SK-N-SH (cell line): ENCODE data around the gene VCP. TPM values are rescaled to one million over a fixed set of nuclear protein-coding genes. Genes with fewer than 3 reads are reported as not detected.

Experiments
- CTCF ChIA-PET: fragments of 300-600, 350-600 bp; formaldehyde crosslinking; extraction: SDS; loops from one replicate; lab custom pipeline; 2021; lab: Yijun Ruan, JAX
- POLR2A ChIA-PET: fragments of 350-600 bp; sonication (Branson Sonifier 250); formaldehyde crosslinking; extraction: SDS; loops from one replicate; lab custom pipeline; 2020; ENCODE audit warnings: antibody characterized with exemption, inconsistent platforms; lab: Yijun Ruan, JAX
- DNase-seq: peaks from one replicate; pipeline ENCODE4 v3.0.0; 2012
- H2AFZ ChIP-seq: fragments of 200-600 bp; sonication (generic); 2 replicates; pipeline ENCODE4 v1.8.1; 2016; ENCODE audit warnings: antibody characterized with exemption, mild to moderate bottlenecking, low read depth
- H3F3A ChIP-seq: fragments of 200-600 bp; sonication (generic); replicated peaks from 2 replicates; pipeline ENCODE3; 2016; ENCODE audit warnings: antibody characterized with exemption, mild to moderate bottlenecking; ENCODE audit not compliant: insufficient read depth
- H3K27ac ChIP-seq, 2 experiments: fragments of 200-500 bp in 1 of 2; fragments of 200-600 bp in 1 of 2; sonication (Bioruptor generic) in 1 of 2; sonication (generic), shearing (Covaris generic) in 1 of 2; 2 replicates each; pipeline versions ENCODE4 v1.5.1 to v1.6.1; 2014 to 2016; ENCODE audit warnings: low read depth in 2 of 2, inconsistent platforms in 1 of 2, low read length in 1 of 2, mild to moderate bottlenecking in 1 of 2, mixed read lengths in 1 of 2
- H3K27me3 ChIP-seq: fragments of 200-600 bp; sonication (generic), shearing (Covaris generic); 2 replicates; pipeline ENCODE4 v1.6.1; 2016; ENCODE audit warnings: mixed run types; ENCODE audit not compliant: insufficient read depth
- H3K36me3 ChIP-seq, 2 experiments: fragments of 200-500 bp in 1 of 2; fragments of 200-600 bp in 1 of 2; sonication (Bioruptor generic) in 1 of 2; sonication (generic) in 1 of 2; replicated peaks in 1 of 2; 2 replicates each; pipeline versions ENCODE3 to v1.5.1; 2014 to 2016; ENCODE audit warnings: low read length in 1 of 2, mild to moderate bottlenecking in 1 of 2; ENCODE audit not compliant: insufficient read depth in 2 of 2, control insufficient read depth in 1 of 2
- H3K4me1 ChIP-seq, 2 experiments: fragments of 200-500 bp in 1 of 2; fragments of 200-600 bp in 1 of 2; sonication (Bioruptor generic) in 1 of 2; sonication (generic), shearing (Covaris generic) in 1 of 2; 2 replicates each; pipeline versions ENCODE4 v1.5.1 to v1.6.1; 2014 to 2016; ENCODE audit warnings: low read depth in 1 of 2, low read length in 1 of 2, mixed run types in 1 of 2; ENCODE audit not compliant: insufficient read depth in 2 of 2, control insufficient read depth in 1 of 2
- H3K4me2 ChIP-seq: fragments of 200-600 bp; sonication (generic), shearing (Covaris generic); 2 replicates; pipeline ENCODE4 v1.6.1; 2017; ENCODE audit warnings: mixed run types
- H3K4me3 ChIP-seq, 2 experiments: fragments of 200-500 bp in 1 of 2; fragments of 200-600 bp in 1 of 2; sonication (Bioruptor generic) in 1 of 2; sonication (generic), shearing (Covaris generic) in 1 of 2; 2 replicates each; pipeline versions ENCODE4 v1.5.1 to v1.8.1; 2014 to 2016; ENCODE audit warnings: low read depth in 2 of 2, inconsistent platforms in 1 of 2, low read length in 1 of 2, mild to moderate bottlenecking in 1 of 2, mixed read lengths in 1 of 2, moderate library complexity in 1 of 2
- H3K79me2 ChIP-seq: fragments of 200-600 bp; sonication (generic); 2 replicates; pipeline ENCODE4 v1.8.1; 2017; ENCODE audit warnings: mild to moderate bottlenecking; ENCODE audit not compliant: insufficient read depth
- H3K9ac ChIP-seq: fragments of 200-600 bp; sonication (generic); 2 replicates; pipeline ENCODE4 v1.6.1; 2017; ENCODE audit warnings: mixed run types
- H3K9me2 ChIP-seq: fragments of 200-600 bp; sonication (generic); 2 replicates; pipeline ENCODE4 v1.6.1; 2017; ENCODE audit warnings: mixed run types
- H3K9me3 ChIP-seq: fragments of 200-600 bp; sonication (generic); 2 replicates; pipeline ENCODE4 v1.6.1; 2017; ENCODE audit warnings: mixed run types, mild to moderate bottlenecking, moderate library complexity
- H4K20me1 ChIP-seq: fragments of 200-600 bp; sonication (generic); 2 replicates; pipeline ENCODE4 v1.6.1; 2017; ENCODE audit warnings: mild to moderate bottlenecking, mixed run types; ENCODE audit not compliant: insufficient read depth
- CHD2 ChIP-seq: fragments of 150-350 bp; IDR thresholded peaks from 2 replicates; pipeline ENCODE4 v1.6.1; 2018; ENCODE audit warnings: low read length; ENCODE audit not compliant: partially characterized antibody
- FOXM1 ChIP-seq: IDR thresholded peaks from 2 replicates; pipeline ENCODE4 v1.4.0; 2012; ENCODE audit warnings: low read depth, mild to moderate bottlenecking
- GABPA ChIP-seq: IDR thresholded peaks from 2 replicates; pipeline ENCODE4 v1.4.0; 2012; ENCODE audit warnings: low read depth, mild to moderate bottlenecking
- MAX ChIP-seq: IDR thresholded peaks from 2 replicates; pipeline ENCODE4 v1.4.0; 2012; ENCODE audit warnings: low read depth
- MXI1 ChIP-seq: IDR thresholded peaks from 2 replicates; pipeline ENCODE4 v1.6.1; 2012; ENCODE audit warnings: mild to moderate bottlenecking, low read depth, low read length, improper control_type of control experiment
- PBX3 ChIP-seq: IDR thresholded peaks from 2 replicates; pipeline ENCODE4; 2012
- POLR2AphosphoS5 ChIP-seq: IDR thresholded peaks from 2 replicates; pipeline ENCODE4 v1.6.1; 2012; ENCODE audit warnings: low read depth, low read length
- RFX5 ChIP-seq: IDR thresholded peaks from 2 replicates; pipeline ENCODE4 v1.6.1; 2012; ENCODE audit warnings: mild to moderate bottlenecking, improper control_type of control experiment, low read length
- SIN3A ChIP-seq: IDR thresholded peaks from 2 replicates; pipeline ENCODE4 v1.6.1; 2012; ENCODE audit warnings: low read depth, mild to moderate bottlenecking, low read length, moderate library complexity, borderline replicate concordance
- TCF12 ChIP-seq: IDR thresholded peaks from 2 replicates; pipeline ENCODE4 v1.4.0; 2012
- USF1 ChIP-seq: IDR thresholded peaks from 2 replicates; pipeline ENCODE4 v1.4.0; 2012; ENCODE audit warnings: low read depth, borderline replicate concordance
- USF2 ChIP-seq: fragments of 150-350 bp; IDR thresholded peaks from 2 replicates; pipeline ENCODE4 v1.6.1; 2017; ENCODE audit warnings: antibody characterized with exemption, low read length, low read depth, borderline replicate concordance
- WGBS: methylation state at CpG from one replicate; pipeline ENCODE4 v1.1.6; 2017; ENCODE audit warnings: low lambda C conversion rate; 5-methylcytosine and 5-hydroxymethylcytosine counted together
- polyA plus RNA-seq, 3 experiments: library from polyadenylated mRNA; depleted of rRNA; stranded (reverse); fragments of >200 nt; gene quantifications; 2 replicates each; pipeline ENCODE4 v1.2.3, GENCODE V29; 2012

The VCP gene
- polyA plus RNA-seq, 1 of the 3 experiments (the other 2 are of a cell fraction): 238 TPM

GRCh38 chr9:35069020-35069419 lies 3.4 kb downstream of the VCP start:
- Histone ChIP-seq H3K9me2 (no peaks in the 10 kb centered on the region), H2AFZ (no peak overlapping the region), H3K4me1 (peaks cover 21 to 22% of the 10 kb centered on the region in 2 experiments), H3K9me3 (no peaks in the 10 kb centered on the region), H3K36me3 (peaks cover 47 to 57% of the 10 kb centered on the region in 2 experiments), H3K4me2 (peak overlapping the region; percentile 95), H3F3A (peaks cover 24% of the 10 kb centered on the region), H3K79me2 (peaks cover 78% of the 10 kb centered on the region), H3K4me3 (no peak overlapping the region), H3K27ac (no peak overlapping the region), H4K20me1 (peaks cover 72% of the 10 kb centered on the region), H3K27me3 (no peaks in the 10 kb centered on the region), H3K9ac (no peak overlapping the region)
- TF ChIP-seq GABPA (no peak), USF2 (no peak), SIN3A (no peak), POLR2AphosphoS5 (no peak), RFX5 (no peak), MAX (no peak), MXI1 (no peak)
- POLR2A ChIA-PET: no interaction called here
- no peak for DNase-seq
- WGBS: 79% methylated on average over 4 of the region's 4 CpGs
- CTCF ChIA-PET: interaction anchor here (1.0 to 1.2 kb wide), 2 partner anchors 47 to 74 kb away, joined by 3 read pairs; partner anchors contain the start of gene ATOSB

- H3K9me2 ChIP-seq: no peaks in the 10 kb centered on the region
- POLR2A ChIA-PET: interaction anchor here (1.4 kb wide), 1 partner anchor 13 kb away, joined by 5 read pairs; the partner anchor contains the start of gene FANCG
- 100% methylated on average over 1 of the region's 1 CpG for WGBS
Observed at GRCh38 chr9:35067056-35067455, 5.4 kb downstream of the VCP start.

More at GRCh38 chr9:35067056-35067455, 5.4 kb downstream of the VCP start:
- no peak for TF ChIP-seq USF2
- TF ChIP-seq FOXM1: no peak
- no peak for TF ChIP-seq CHD2
- TF ChIP-seq PBX3: no peak
- TF ChIP-seq USF1: no peak
- no peak for TF ChIP-seq TCF12
- TF ChIP-seq, all 33 proteins: peak for 0
- peaks cover 86% of the 10 kb centered on the region for H3K79me2 ChIP-seq
- peaks cover 11% of the 10 kb centered on the region for H3F3A ChIP-seq
- no peak overlapping the region for H2AFZ ChIP-seq
- H4K20me1 ChIP-seq: peaks cover 73% of the 10 kb centered on the region
- DNase-seq: no peak
- no peaks in the 10 kb centered on the region for H3K9me3 ChIP-seq
- peaks cover 58 to 73% of the 10 kb centered on the region in 2 experiments for H3K36me3 ChIP-seq
- CTCF ChIA-PET: interaction anchor here (0.6 to 1.9 kb wide), 5 partner anchors 10 to 815 kb away, joined by 3 to 6 read pairs (median 4); partner anchors contain the start of gene PIGO
- no peak overlapping the region for H3K27ac ChIP-seq
- H3K9ac ChIP-seq: no peak overlapping the region
- H3K4me3 ChIP-seq: no peak overlapping the region
- no peaks in the 10 kb centered on the region for H3K27me3 ChIP-seq
- peaks cover 16 to 18% of the 10 kb centered on the region in 2 experiments; a peak in 3 of 4 replicates for H3K4me1 ChIP-seq
- no peak overlapping the region for H3K4me2 ChIP-seq
